ENCODE results near the gene CENPM.

The CENPM gene

GRCh38 chr22:41969110-41969646 lies 22.2 kb upstream of the CENPM start, which contains the start of gene SEPTIN3:
Gene SEPTIN3 (plus strand): TSS chr22:41969443. CDS start chr22:41971493, 2,050 bp downstream.
- Histone ChIP-seq H3K79me2 (ENCODE audit: insufficient read depth, low read depth) (no peaks in the 10 kb centered on the region), H3K27ac (no peak within 1 kb of the TSS), H3K4me1 (ENCODE audit: low read depth, poor library complexity, severe bottlenecking) (no peaks in the 10 kb centered on the region), H3K27me3 (ENCODE audit: insufficient read depth, low read depth) (no peaks in the 10 kb centered on the region; the same call in 1 of the 2 replicates), H4K20me1 (ENCODE audit: insufficient read depth) (no peaks in the 10 kb centered on the region), H3K4me2 (no peak within 1 kb of the TSS), H2AFZ (ENCODE audit: low read depth) (no peak within 1 kb of the TSS), H3K36me3 (ENCODE audit: insufficient read depth) (no peaks in the 10 kb centered on the region), H3K9ac (no peak within 1 kb of the TSS), H3K4me3 (IDR thresholded peaks at IDR 0.05; ENCODE audit: insufficient read depth, low read depth, low read length) (no peak within 1 kb of the TSS)
- no peak for TF ChIP-seq CTCF (conservative IDR thresholded peaks at IDR 0.05; ENCODE audit: low read depth, low read length)

- no peak overlapping the region for H3K9ac ChIP-seq
- no peak for TF ChIP-seq CTCF (conservative IDR thresholded peaks at IDR 0.05; ENCODE audit: low read depth, low read length)
- no peaks in the 10 kb centered on the region; the same call in 1 of the 2 replicates for H3K27me3 ChIP-seq (ENCODE audit: insufficient read depth, low read depth)
Measured at GRCh38 chr22:41968601-41969000, 21.6 kb upstream of the CENPM start.

GRCh38 chr22:41966607-41967240 lies 19.8 kb upstream of the CENPM start:
- Histone ChIP-seq H3K36me3 (ENCODE audit: insufficient read depth) (no peaks in the 10 kb centered on the region), H3K4me2 (no peak overlapping the region), H3K27me3 (ENCODE audit: insufficient read depth, low read depth) (no peaks in the 10 kb centered on the region), H2AFZ (ENCODE audit: low read depth) (no peak overlapping the region), H3K27ac (no peak overlapping the region), H3K79me2 (ENCODE audit: insufficient read depth, low read depth) (no peaks in the 10 kb centered on the region), H3K4me1 (ENCODE audit: low read depth, poor library complexity, severe bottlenecking) (no peaks in the 10 kb centered on the region), H3K9ac (no peak overlapping the region), H4K20me1 (ENCODE audit: insufficient read depth) (no peaks in the 10 kb centered on the region), H3K4me3 (IDR thresholded peaks at IDR 0.05; ENCODE audit: insufficient read depth, low read depth, low read length) (no peak overlapping the region)
- TF ChIP-seq CTCF (conservative IDR thresholded peaks at IDR 0.05; ENCODE audit: low read depth, low read length) = peak; percentile 63

More at GRCh38 chr22:41968601-41969000, 21.6 kb upstream of the CENPM start:
- Histone ChIP-seq H3K79me2 (ENCODE audit: insufficient read depth, low read depth) (no peaks in the 10 kb centered on the region), H4K20me1 (ENCODE audit: insufficient read depth) (no peaks in the 10 kb centered on the region), H2AFZ (ENCODE audit: low read depth) (no peak overlapping the region), H3K4me3 (IDR thresholded peaks at IDR 0.05; ENCODE audit: insufficient read depth, low read depth, low read length) (no peak overlapping the region), H3K27ac (no peak overlapping the region), H3K4me1 (ENCODE audit: low read depth, poor library complexity, severe bottlenecking) (no peaks in the 10 kb centered on the region), H3K4me2 (no peak overlapping the region), H3K36me3 (ENCODE audit: insufficient read depth) (no peaks in the 10 kb centered on the region)

- Histone ChIP-seq H4K20me1 (ENCODE audit: insufficient read depth) (no peaks in the 10 kb centered on the region), H2AFZ (ENCODE audit: low read depth) (no peak overlapping the region), H3K9ac (no peak overlapping the region), H3K27me3 (ENCODE audit: insufficient read depth, low read depth) (no peaks in the 10 kb centered on the region), H3K27ac (no peak overlapping the region), H3K36me3 (ENCODE audit: insufficient read depth) (no peaks in the 10 kb centered on the region), H3K4me2 (no peak overlapping the region), H3K79me2 (ENCODE audit: insufficient read depth, low read depth) (no peaks in the 10 kb centered on the region), H3K4me3 (IDR thresholded peaks at IDR 0.05; ENCODE audit: insufficient read depth, low read depth, low read length) (no peak overlapping the region), H3K4me1 (ENCODE audit: low read depth, poor library complexity, severe bottlenecking) (no peaks in the 10 kb centered on the region)
- no peak for TF ChIP-seq CTCF (conservative IDR thresholded peaks at IDR 0.05; ENCODE audit: low read depth, low read length)
Measured at GRCh38 chr22:41966225-41966606, 19.3 kb upstream of the CENPM start.

Measured in KMS-11 (cell line).